Gastroesophageal sphincter (tissue), 4 donors: ENCODE data around the gene NCKAP5. TPM values are rescaled to one million over a fixed set of nuclear protein-coding genes. Genes with fewer than 3 reads are reported as not detected.

Source experiments
- ATAC-seq: fragments of 150-250 bp; one replicate; pipeline ENCODE4 v1.9.1; 2016; ENCODE audit warnings: mild to moderate bottlenecking, moderate library complexity
- H3K27ac ChIP-seq, 4 donors: fragments of 200-600 bp; sonication (generic) in 3 of 4; 1 replicate in 3 of 4; 2 replicates in 1 of 4; pipeline ENCODE4 v1.5.1; 2016 to 2019
- H3K27me3 ChIP-seq: fragments of 200-600 bp; sonication (generic); one replicate; pipeline ENCODE4 v1.5.1; 2019
- H3K36me3 ChIP-seq, 2 donors: fragments of 200-600 bp; sonication (generic); one replicate each; pipeline ENCODE4 v1.5.1; 2019; ENCODE audit warnings: control low read depth in 1 of 2
- H3K4me1 ChIP-seq, 3 donors: fragments of 200-600 bp; sonication (generic); 1 replicate in 2 of 3; 2 replicates in 1 of 3; pipeline ENCODE4 v1.5.1; 2016 to 2019; ENCODE audit warnings: control low read depth in 2 of 3
- H3K4me3 ChIP-seq, 2 donors: fragments of 200-600 bp; sonication (generic); one replicate each; pipeline ENCODE4 v1.5.1; 2019; ENCODE audit warnings: mild to moderate bottlenecking in 1 of 2, moderate library complexity in 1 of 2
- H3K9me3 ChIP-seq, 3 donors: fragments of 200-600 bp; sonication (generic); one replicate each; pipeline ENCODE4 v1.5.1; 2017 to 2019; ENCODE audit warnings: control low read depth in 2 of 3
- EP300 ChIP-seq: sonication (generic); formaldehyde crosslinking; IDR thresholded peaks from one replicate; pipeline ENCODE4 v1.6.1; 2017; ENCODE audit warnings: antibody characterized with exemption, mild to moderate bottlenecking
- POLR2A ChIP-seq, 2 donors: fragments of 450-650 bp; IDR thresholded peaks; one replicate each; pipeline ENCODE4 v1.6.1; 2017; ENCODE audit warnings: antibody characterized with exemption in 2 of 2, mild to moderate bottlenecking in 2 of 2, moderate library complexity in 1 of 2
- POLR2AphosphoS5 ChIP-seq: sonication (generic); formaldehyde crosslinking; IDR thresholded peaks from one replicate; pipeline ENCODE4 v1.6.1; 2017; ENCODE audit warnings: antibody characterized with exemption
- WGBS, 2 donors: methylation state at CpG; one replicate each; pipeline ENCODE4 v1.1.5; 2018; ENCODE audit warnings: low coverage in 1 of 2; 5-methylcytosine and 5-hydroxymethylcytosine counted together
- total RNA-seq, 4 donors: library from RNA; depleted of rRNA; stranded (reverse); fragments of >200 nt; gene quantifications; one replicate each; pipeline ENCODE4 v1.1.0, GENCODE V29; 2016
- TF ChIP-seq, protein P1 (sequence below), 4 experiments: fragments of 200-600 bp in 2 of 4; fragments of 450-650 bp in 2 of 4; sonication (generic) in 1 of 4; IDR thresholded peaks; one replicate each; pipeline ENCODE4 v1.5.1; 2017 to 2019; ENCODE audit warnings: antibody characterized with exemption in 4 of 4, mild to moderate bottlenecking in 2 of 4, moderate library complexity in 2 of 4

The NCKAP5 gene
- total RNA-seq, 4 donors from 2014 or later: 0.16 to 0.57 (median 0.33) TPM

DNA sequence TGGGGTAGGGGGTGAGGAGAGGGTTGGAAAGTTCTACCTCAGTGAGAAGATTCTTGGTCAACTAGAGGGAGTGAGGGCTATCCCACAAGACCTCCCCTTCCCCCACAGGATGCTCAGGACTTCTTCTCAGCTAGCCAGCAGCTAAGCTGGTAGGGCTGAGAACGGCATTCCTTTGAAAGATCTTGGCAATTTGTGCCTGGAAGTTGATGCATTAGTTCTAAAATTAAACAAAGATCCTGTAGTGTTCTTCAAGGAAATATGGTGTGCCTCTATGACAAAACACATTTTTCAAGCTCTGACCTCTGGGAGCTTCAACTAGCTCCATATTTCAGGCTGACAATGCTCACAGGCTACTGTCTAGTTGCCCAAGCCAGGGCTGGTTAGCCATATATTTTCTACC, 900.6 kb downstream of the NCKAP5 start:
- H3K4me3 ChIP-seq: no peak overlapping the region
- TF ChIP-seq, protein P1, sequence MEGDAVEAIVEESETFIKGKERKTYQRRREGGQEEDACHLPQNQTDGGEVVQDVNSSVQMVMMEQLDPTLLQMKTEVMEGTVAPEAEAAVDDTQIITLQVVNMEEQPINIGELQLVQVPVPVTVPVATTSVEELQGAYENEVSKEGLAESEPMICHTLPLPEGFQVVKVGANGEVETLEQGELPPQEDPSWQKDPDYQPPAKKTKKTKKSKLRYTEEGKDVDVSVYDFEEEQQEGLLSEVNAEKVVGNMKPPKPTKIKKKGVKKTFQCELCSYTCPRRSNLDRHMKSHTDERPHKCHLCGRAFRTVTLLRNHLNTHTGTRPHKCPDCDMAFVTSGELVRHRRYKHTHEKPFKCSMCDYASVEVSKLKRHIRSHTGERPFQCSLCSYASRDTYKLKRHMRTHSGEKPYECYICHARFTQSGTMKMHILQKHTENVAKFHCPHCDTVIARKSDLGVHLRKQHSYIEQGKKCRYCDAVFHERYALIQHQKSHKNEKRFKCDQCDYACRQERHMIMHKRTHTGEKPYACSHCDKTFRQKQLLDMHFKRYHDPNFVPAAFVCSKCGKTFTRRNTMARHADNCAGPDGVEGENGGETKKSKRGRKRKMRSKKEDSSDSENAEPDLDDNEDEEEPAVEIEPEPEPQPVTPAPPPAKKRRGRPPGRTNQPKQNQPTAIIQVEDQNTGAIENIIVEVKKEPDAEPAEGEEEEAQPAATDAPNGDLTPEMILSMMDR (IDR thresholded peaks at IDR 0.05): no peak
- TF ChIP-seq EP300 (no peak), POLR2A (IDR thresholded peaks at IDR 0.05) (no peak), POLR2AphosphoS5 (no peak)
- ATAC-seq: no peak
- no peak overlapping the region for H3K27ac ChIP-seq
- WGBS, 2 donors: 36% methylated on average over 1 of the region's 1 CpG; no CpG with 5 or more reads in 1 of the 2 donors
- H3K9me3 ChIP-seq: no peaks in the 10 kb centered on the region
- peaks cover 45% of the 10 kb centered on the region for H3K27me3 ChIP-seq
- H3K4me1 ChIP-seq: peaks cover 0 to 35% (median 25%) of the 10 kb centered on the region in 3 donors
- no peaks in the 10 kb centered on the region for H3K36me3 ChIP-seq

DNA sequence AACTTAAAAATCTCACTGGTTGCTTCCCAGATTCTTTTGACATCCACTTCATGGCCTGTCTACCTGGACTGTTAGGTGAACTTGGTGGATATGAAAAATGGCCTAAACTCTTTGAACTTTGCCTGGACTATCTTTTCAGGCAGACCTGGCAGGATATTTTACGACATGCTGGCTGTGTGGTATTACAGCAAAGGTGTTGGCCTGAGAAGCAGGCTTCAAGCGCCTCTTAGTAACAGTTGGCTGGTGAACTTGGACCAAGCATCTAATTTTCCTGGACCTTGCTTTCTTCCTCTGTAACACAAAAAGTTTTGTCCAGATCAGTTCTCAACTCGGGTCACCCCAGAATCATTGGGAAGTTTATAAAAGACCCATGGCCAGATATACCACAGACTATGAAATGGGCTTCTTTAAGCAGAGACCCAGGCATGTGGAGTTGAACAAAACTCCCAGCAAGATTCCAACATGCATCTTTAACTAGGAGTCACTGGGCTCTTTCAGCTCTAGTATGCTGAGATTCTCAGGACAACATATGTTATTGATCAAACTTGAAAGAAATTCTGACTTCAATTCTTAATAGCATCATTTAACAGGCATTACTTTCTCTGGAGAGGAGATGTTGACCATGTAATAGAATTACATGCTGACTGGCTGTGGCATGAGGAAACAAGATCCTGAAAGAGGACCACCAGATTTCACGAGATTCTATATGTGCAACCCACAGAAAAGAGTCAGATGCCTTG, 902.7 kb downstream of the NCKAP5 start:
- Histone ChIP-seq H3K4me1 (peaks cover 0 to 25% (median 18%) of the 10 kb centered on the region in 3 donors), H3K27me3 (peaks cover 41% of the 10 kb centered on the region), H3K27ac (no peak overlapping the region), H3K4me3 (no peak overlapping the region), H3K9me3 (no peaks in the 10 kb centered on the region), H3K36me3 (no peaks in the 10 kb centered on the region)
- TF ChIP-seq, protein P1 (IDR thresholded peaks at IDR 0.05): no peak
- TF ChIP-seq EP300 (no peak), POLR2A (IDR thresholded peaks at IDR 0.05) (no peak), POLR2AphosphoS5 (no peak)
- no peak for ATAC-seq
- WGBS, 2 donors: 76 to 88% methylated on average over 2 to 4 of the region's 4 CpGs

DNA sequence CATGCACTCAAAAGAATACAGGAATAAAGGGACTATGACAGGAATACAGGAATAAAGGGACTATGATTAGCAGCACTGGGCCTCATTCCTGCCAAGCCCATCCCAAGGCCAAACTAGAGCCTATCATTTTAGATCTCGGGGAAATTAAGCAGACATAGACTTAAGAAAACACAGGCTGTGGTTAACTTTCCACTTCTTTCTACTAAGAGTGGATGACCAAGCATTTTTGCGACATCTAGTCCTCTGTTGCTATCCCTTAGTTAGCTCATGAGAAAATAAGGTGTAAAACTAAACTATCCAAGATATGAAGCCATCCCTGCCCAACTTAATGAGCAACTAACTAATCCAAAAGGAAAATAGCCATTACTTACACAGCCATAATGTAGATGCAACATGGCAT, 904.2 kb downstream of the NCKAP5 start:
- WGBS, 2 donors: 78 to 89% methylated on average over 2 of the region's 2 CpGs
- peaks cover 30% of the 10 kb centered on the region for H3K27me3 ChIP-seq
- ATAC-seq: no peak
- H3K27ac ChIP-seq: no peak overlapping the region
- H3K9me3 ChIP-seq: no peaks in the 10 kb centered on the region
- peaks cover 0 to 10% (median 3%) of the 10 kb centered on the region in 3 donors for H3K4me1 ChIP-seq
- TF ChIP-seq POLR2AphosphoS5 (no peak), POLR2A (IDR thresholded peaks at IDR 0.05) (no peak), EP300 (no peak)
- TF ChIP-seq, protein P1 (IDR thresholded peaks at IDR 0.05): no peak
- H3K36me3 ChIP-seq: no peaks in the 10 kb centered on the region
- H3K4me3 ChIP-seq: no peak overlapping the region

DNA sequence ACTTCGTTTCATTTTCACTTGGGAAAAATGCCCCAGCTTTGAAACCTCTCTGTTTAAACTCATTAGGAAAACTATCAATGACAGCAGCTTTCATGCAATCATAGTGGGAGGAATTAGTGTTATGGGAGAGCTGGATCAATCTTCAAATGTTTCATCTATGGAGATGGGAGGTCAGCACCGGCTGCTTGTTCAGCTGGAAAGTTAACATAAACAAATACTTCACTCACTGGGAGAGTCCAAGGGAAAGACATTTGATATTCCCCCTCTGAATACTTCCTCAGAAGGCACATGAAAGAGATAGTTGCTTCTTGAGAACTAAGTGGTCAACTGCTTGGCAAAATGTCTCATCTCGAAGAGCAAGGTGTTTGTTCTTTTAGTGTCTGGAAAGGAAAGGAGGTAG, 905.5 kb downstream of the NCKAP5 start:
- ATAC-seq: no peak
- H3K4me1 ChIP-seq: no peaks in the 10 kb centered on the region
- peaks cover 17% of the 10 kb centered on the region for H3K27me3 ChIP-seq
- no peak for TF ChIP-seq POLR2A (IDR thresholded peaks at IDR 0.05)
- TF ChIP-seq POLR2AphosphoS5: no peak
- TF ChIP-seq, protein P1 (IDR thresholded peaks at IDR 0.05): no peak
- TF ChIP-seq EP300: no peak
- H3K36me3 ChIP-seq: no peaks in the 10 kb centered on the region
- WGBS, 2 donors: 41 to 42% methylated on average over 3 of the region's 3 CpGs
- no peaks in the 10 kb centered on the region for H3K9me3 ChIP-seq
- H3K27ac ChIP-seq: no peak overlapping the region
- H3K4me3 ChIP-seq: no peak overlapping the region

DNA sequence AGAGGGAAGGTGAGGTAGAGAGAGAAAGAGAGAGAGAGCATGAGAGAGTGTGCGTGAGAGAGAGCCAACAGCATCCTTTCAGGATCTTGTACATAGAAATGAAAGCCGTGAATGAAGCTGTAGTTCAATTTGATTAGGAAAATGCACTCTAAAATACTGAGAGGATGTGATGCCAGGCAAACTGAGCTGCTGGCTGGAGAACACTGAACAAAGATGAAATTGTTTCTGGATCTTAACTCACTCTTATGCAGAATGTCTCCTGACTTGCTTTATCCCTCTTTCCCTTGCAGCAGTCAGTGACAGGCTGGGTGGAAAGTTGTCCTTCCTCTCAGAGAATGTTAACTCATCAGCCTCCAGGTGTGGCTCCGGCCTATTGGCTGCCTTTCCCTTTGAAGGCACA, 908.9 kb downstream of the NCKAP5 start:
- no peak for ATAC-seq
- WGBS, 2 donors: 94 to 100% methylated on average over 3 of the region's 3 CpGs
- H3K36me3 ChIP-seq: no peaks in the 10 kb centered on the region
- TF ChIP-seq POLR2AphosphoS5 (no peak), POLR2A (IDR thresholded peaks at IDR 0.05) (no peak), EP300 (no peak)
- TF ChIP-seq, protein P1 (IDR thresholded peaks at IDR 0.05): no peak
- H3K4me3 ChIP-seq: no peak overlapping the region
- no peaks in the 10 kb centered on the region for H3K4me1 ChIP-seq
- no peak overlapping the region for H3K27ac ChIP-seq
- H3K27me3 ChIP-seq: peaks cover 14% of the 10 kb centered on the region
- H3K9me3 ChIP-seq: no peaks in the 10 kb centered on the region
